Panc1 (cell line): ENCODE measurements around the gene ITIH6.

Source experiments
- CTCF ChIP-seq: fragments of 450-650 bp; IDR thresholded peaks from 2 replicates; pipeline ENCODE4 v1.5.1; 2017; ENCODE audit warnings: mild to moderate bottlenecking
- POLR2AphosphoS5 ChIP-seq: IDR thresholded peaks from 2 replicates; pipeline ENCODE4 v1.6.1; 2012; ENCODE audit warnings: mild to moderate bottlenecking, low read depth, low read length, moderate library complexity

- TF ChIP-seq POLR2AphosphoS5 (no peak), CTCF (no peak)
Measured at GRCh38 chrX:54748626-54749025, 49.4 kb downstream of the ITIH6 start.
